Upper lobe of left lung (tissue), 4 donors: ENCODE data around the gene DISC1.

Source experiments
- EP300 ChIP-seq, 4 donors: sonication (generic); formaldehyde crosslinking; IDR thresholded peaks; one replicate each; pipeline ENCODE4 v1.5.1; 2017; ENCODE audit warnings: antibody characterized with exemption in 4 of 4, control low read depth in 2 of 4
- TF ChIP-seq, protein P1 (sequence below), 6 experiments: fragments of 450-650 bp in 4 of 6; fragments of 200-600 bp in 2 of 6; sonication (generic) in 2 of 6; IDR thresholded peaks; one replicate each; pipeline ENCODE4 v1.5.1; 2016 to 2019; ENCODE audit warnings: antibody characterized with exemption in 6 of 6

DNA sequence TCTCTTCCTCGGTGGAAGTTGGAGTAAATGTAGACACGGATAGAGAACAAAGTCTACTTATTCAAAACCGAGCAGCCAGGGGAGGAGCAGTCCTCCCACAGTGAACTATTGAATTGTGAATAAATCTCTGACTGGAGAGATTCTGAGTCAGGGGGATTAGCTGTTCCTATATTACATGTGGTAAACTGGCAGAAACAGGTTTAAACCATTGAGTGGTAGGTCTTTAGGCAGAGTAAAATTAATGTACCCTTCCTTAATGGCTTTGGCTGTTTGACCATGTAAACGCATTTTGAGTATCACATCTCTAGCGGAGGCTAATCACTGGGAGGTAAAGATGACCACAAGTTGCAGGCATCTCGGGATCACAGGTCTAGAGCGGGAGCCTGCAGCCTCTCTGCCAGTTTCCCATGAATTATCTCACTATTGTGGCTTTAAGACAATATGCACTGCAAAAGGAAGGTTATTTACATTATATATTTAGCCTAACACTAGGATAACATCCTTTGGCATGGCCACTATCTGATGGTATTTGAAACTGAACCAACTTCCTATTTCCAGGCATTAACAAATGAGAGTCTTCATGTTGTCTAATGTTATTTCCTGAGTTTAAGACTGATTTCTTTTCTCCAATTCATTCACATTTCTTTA, 7.9 kb upstream of the DISC1 start:
- TF ChIP-seq, protein P1, sequence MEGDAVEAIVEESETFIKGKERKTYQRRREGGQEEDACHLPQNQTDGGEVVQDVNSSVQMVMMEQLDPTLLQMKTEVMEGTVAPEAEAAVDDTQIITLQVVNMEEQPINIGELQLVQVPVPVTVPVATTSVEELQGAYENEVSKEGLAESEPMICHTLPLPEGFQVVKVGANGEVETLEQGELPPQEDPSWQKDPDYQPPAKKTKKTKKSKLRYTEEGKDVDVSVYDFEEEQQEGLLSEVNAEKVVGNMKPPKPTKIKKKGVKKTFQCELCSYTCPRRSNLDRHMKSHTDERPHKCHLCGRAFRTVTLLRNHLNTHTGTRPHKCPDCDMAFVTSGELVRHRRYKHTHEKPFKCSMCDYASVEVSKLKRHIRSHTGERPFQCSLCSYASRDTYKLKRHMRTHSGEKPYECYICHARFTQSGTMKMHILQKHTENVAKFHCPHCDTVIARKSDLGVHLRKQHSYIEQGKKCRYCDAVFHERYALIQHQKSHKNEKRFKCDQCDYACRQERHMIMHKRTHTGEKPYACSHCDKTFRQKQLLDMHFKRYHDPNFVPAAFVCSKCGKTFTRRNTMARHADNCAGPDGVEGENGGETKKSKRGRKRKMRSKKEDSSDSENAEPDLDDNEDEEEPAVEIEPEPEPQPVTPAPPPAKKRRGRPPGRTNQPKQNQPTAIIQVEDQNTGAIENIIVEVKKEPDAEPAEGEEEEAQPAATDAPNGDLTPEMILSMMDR (IDR thresholded peaks at IDR 0.05): no peak
- TF ChIP-seq EP300 (IDR thresholded peaks at IDR 0.05): no peak
